Peyer's patch (tissue), 4 donors: Measurements from ENCODE around the gene GORASP1.

ENCODE experiments used
- CTCF ChIP-seq, 6 experiments: fragments of 450-650 bp in 4 of 6; fragments of 200-600 bp in 2 of 6; sonication (generic) in 1 of 6; IDR thresholded peaks; one replicate each; pipeline ENCODE4 v1.5.1; 2017 to 2019; ENCODE audit warnings: antibody characterized with exemption in 6 of 6, mild to moderate bottlenecking in 3 of 6, moderate library complexity in 1 of 6
- POLR2A ChIP-seq, 2 donors: fragments of 450-650 bp; IDR thresholded peaks; one replicate each; pipeline ENCODE4 v1.5.1; 2017; ENCODE audit warnings: antibody characterized with exemption in 2 of 2, mild to moderate bottlenecking in 2 of 2, moderate library complexity in 2 of 2

- no peak for TF ChIP-seq POLR2A (IDR thresholded peaks at IDR 0.05)
- TF ChIP-seq CTCF (IDR thresholded peaks at IDR 0.05), result no peak
Measured at GRCh38 chr3:39125841-39126500, 18.5 kb upstream of the GORASP1 start.
